ENCODE data around the gene SAA4. TPM values are rescaled to one million over a fixed set of nuclear protein-coding genes. Genes with fewer than 3 reads are reported as not detected.
"Not testable (repeated sequence)": the region's sequence is repeated elsewhere in the genome, so short reads cannot be mapped to it uniquely, and the experiment has no call there.

Gene SAA4
- total and polyA plus RNA-seq, 2 donors = 0.54 TPM; not detected in 1

GRCh38 chr11:18262681-18263350, 26.2 kb upstream of the SAA4 start:
- not testable (repeated sequence) for H3K4me3 ChIP-seq (ENCODE audit: low read depth, low read length); H3K4me1 ChIP-seq (ENCODE audit: insufficient read depth); H3K27ac ChIP-seq (ENCODE audit: low read depth); H3K36me3 ChIP-seq (ENCODE audit: insufficient read depth); DNase-seq (ENCODE audit: extremely low spot score)
- 58% methylated on average over 8 of the region's 8 CpGs for WGBS

DNA sequence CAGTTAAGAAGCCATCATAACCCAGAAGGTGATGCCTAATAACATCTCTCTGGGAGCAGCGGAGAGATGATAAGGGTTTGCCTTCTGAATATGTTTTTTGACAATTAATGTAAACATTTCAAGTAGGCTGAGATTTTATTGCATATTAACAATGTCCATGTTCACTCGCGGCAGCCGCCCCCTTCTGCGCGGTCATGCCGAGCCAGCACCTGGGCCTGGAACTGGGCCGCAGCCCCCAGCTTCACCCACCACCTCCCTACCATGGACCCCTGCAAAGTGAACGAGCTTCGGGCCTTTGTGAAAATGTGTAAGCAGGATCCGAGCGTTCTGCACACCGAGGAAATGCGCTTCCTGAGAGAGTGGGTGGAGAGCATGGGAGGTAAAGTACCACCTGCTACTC, 25.1 kb upstream of the SAA4 start:
- DNase-seq (ENCODE audit: extremely low spot score) = no peak
- 89% methylated on average over 14 of the region's 14 CpGs for WGBS

DNA sequence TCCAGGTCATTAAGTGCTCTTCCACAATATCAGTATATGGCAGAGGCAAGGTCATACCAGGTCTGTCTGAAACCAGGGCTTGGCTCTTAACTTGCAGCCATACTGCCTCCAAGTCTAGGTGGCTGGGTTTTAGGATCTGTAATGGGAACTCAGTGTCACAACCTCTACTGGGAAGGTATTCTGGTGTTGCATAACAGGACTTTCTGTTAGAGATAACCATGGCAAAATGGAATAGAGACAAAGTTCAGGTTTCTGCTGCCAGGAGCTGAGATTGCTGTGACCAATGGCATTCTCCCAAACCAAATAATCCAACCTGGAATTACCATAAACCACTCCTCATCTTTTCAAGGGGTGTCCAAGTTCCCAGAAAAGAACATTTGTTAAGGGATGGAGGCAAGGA, 22.7 kb upstream of the SAA4 start:
- H3K4me1 ChIP-seq (ENCODE audit: insufficient read depth) = no peaks in the 10 kb centered on the region
- H3K27ac ChIP-seq (ENCODE audit: low read depth) = no peak overlapping the region

More for the DNA sequence above, 25.1 kb upstream of the SAA4 start:
- H3K4me1 ChIP-seq (ENCODE audit: insufficient read depth) = no peaks in the 10 kb centered on the region
- H3K4me3 ChIP-seq (ENCODE audit: low read depth, low read length) = no peak overlapping the region
- no peaks in the 10 kb centered on the region for H3K36me3 ChIP-seq (ENCODE audit: insufficient read depth)
- no peak overlapping the region for H3K27ac ChIP-seq (ENCODE audit: low read depth)

GRCh38 chr11:18254781-18255361, 18.3 kb upstream of the SAA4 start:
- no peak for DNase-seq (ENCODE audit: extremely low spot score)
- no peaks in the 10 kb centered on the region for H3K36me3 ChIP-seq (ENCODE audit: insufficient read depth)
- H3K4me3 ChIP-seq (ENCODE audit: low read depth, low read length) = no peak overlapping the region
- H3K27ac ChIP-seq (ENCODE audit: low read depth) = no peak overlapping the region
- H3K4me1 ChIP-seq (ENCODE audit: insufficient read depth) = no peaks in the 10 kb centered on the region
- WGBS = 61% methylated on average over 2 of the region's 2 CpGs

More for the DNA sequence above, 22.7 kb upstream of the SAA4 start:
- DNase-seq (ENCODE audit: extremely low spot score) = no peak
- H3K4me3 ChIP-seq (ENCODE audit: low read depth, low read length) = no peak overlapping the region
- H3K36me3 ChIP-seq (ENCODE audit: insufficient read depth) = no peaks in the 10 kb centered on the region

GRCh38 chr11:18253778-18254338, 17.3 kb upstream of the SAA4 start:
- H3K36me3 ChIP-seq (ENCODE audit: insufficient read depth) = no peaks in the 10 kb centered on the region
- 81% methylated on average over 11 of the region's 11 CpGs for WGBS
- DNase-seq (ENCODE audit: extremely low spot score) = no peak
- no peaks in the 10 kb centered on the region for H3K4me1 ChIP-seq (ENCODE audit: insufficient read depth)
- no peak overlapping the region for H3K27ac ChIP-seq (ENCODE audit: low read depth)
- H3K4me3 ChIP-seq (ENCODE audit: low read depth, low read length) = no peak overlapping the region

DNA sequence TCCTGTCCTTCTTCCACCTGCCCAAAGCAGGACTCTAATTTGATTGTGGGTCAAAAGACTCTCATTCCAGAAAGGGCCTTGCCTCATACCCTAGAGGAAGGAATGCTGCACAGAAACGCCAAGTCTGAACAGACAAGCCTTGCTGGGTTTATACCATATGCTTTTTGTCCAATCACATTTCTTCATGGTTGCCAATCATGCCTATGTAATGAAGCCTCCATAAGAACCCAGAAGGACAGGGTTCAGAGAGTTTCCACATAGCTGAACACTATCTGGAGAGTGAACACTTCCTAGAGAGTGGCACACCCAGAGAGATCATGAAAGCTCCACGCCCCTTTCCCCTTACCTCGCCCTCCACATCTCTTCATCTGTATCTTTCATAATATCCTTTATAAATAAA, 16.6 kb upstream of the SAA4 start:
- H3K4me3 ChIP-seq (ENCODE audit: low read depth, low read length) = no peak overlapping the region
- H3K4me1 ChIP-seq (ENCODE audit: insufficient read depth) = no peaks in the 10 kb centered on the region
- no peaks in the 10 kb centered on the region for H3K36me3 ChIP-seq (ENCODE audit: insufficient read depth)
- DNase-seq (ENCODE audit: extremely low spot score) = no peak
- H3K27ac ChIP-seq (ENCODE audit: low read depth) = no peak overlapping the region
- WGBS = 77% methylated on average over 3 of the region's 3 CpGs

DNA sequence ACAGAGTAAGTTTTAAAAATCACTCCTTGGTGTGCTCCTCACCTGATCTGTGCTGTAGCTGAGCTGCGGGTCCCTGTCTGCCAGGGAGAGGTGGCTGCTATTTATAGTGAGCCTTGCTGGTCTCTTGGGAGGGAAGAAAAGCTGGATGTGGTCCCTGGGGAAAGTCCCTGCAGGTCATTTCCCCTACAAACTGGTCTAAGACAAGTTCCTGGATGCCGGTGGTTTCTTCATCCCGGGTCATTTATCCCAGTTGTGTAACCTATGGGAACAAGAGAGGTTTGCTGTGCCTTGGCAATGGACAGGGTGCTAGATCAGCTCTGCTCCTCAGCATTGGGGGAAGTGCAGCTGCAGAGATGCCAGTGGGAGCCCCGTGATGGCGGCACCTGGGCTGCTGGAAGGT, 12.0 kb upstream of the SAA4 start, which contains the start of gene SAA2:
Gene SAA2, minus strand, starts transcription at position 108 of the 400 bp plus-strand sequence. CDS start 657 bp downstream, outside the sequence.
- 74% methylated on average over 5 of the region's 5 CpGs for WGBS
- no peak for DNase-seq (ENCODE audit: extremely low spot score)
- Histone ChIP-seq H3K4me1 (ENCODE audit: insufficient read depth) (no peaks in the 10 kb centered on the region), H3K27ac (ENCODE audit: low read depth) (no peak within 1 kb of the TSS), H3K36me3 (ENCODE audit: insufficient read depth) (no peaks in the 10 kb centered on the region), H3K4me3 (ENCODE audit: low read depth, low read length) (no peak within 1 kb of the TSS)

- not testable (repeated sequence) for H3K4me3 ChIP-seq (ENCODE audit: low read depth, low read length); H3K27ac ChIP-seq (ENCODE audit: low read depth); H3K4me1 ChIP-seq (ENCODE audit: insufficient read depth); DNase-seq (ENCODE audit: extremely low spot score); H3K36me3 ChIP-seq (ENCODE audit: insufficient read depth)
- 56% methylated on average over 3 of the region's 6 CpGs for WGBS
Observed at GRCh38 chr11:18247191-18247581, 10.6 kb upstream of the SAA4 start.

- H3K36me3 ChIP-seq (ENCODE audit: insufficient read depth); H3K27ac ChIP-seq (ENCODE audit: low read depth); H3K4me1 ChIP-seq (ENCODE audit: insufficient read depth); DNase-seq (ENCODE audit: extremely low spot score); H3K4me3 ChIP-seq (ENCODE audit: low read depth, low read length): not testable (repeated sequence)
- 81% methylated on average over 11 of the region's 11 CpGs for WGBS
Observed at GRCh38 chr11:18246379-18247190, 10.0 kb upstream of the SAA4 start.

DNA sequence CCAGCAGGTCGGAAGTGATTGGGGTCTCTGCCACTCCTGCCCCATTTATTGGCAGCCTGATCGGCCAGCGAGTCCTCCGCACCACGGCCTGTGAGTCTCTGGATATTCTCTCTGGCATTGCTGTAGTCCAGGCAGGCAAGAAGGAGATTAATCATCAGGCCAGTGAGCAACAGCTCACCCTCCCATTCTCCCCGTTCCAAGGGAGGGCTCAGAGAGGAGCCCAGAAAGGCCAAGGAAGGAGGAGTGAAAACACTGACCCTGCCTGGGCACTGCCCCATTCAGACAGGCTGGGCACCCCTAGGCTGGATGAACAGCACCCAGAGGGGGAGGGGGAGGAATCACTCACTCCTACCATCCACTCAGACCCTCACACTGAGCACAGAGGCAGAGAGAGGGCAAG, 8.8 kb upstream of the SAA4 start:
- no peak overlapping the region for H3K4me3 ChIP-seq (ENCODE audit: low read depth, low read length)
- no peaks in the 10 kb centered on the region for H3K4me1 ChIP-seq (ENCODE audit: insufficient read depth)
- WGBS = 66% methylated on average over 6 of the region's 6 CpGs

GRCh38 chr11:18243783-18244362, 7.3 kb upstream of the SAA4 start:
- Histone ChIP-seq H3K4me3 (ENCODE audit: low read depth, low read length) (no peak overlapping the region), H3K4me1 (ENCODE audit: insufficient read depth) (no peaks in the 10 kb centered on the region), H3K27ac (ENCODE audit: low read depth) (no peak overlapping the region), H3K36me3 (ENCODE audit: insufficient read depth) (no peaks in the 10 kb centered on the region)
- no peak for DNase-seq (ENCODE audit: extremely low spot score)
- 2% methylated on average over 1 of the region's 1 CpG for WGBS

More for the DNA sequence above, 8.8 kb upstream of the SAA4 start:
- no peaks in the 10 kb centered on the region for H3K36me3 ChIP-seq (ENCODE audit: insufficient read depth)
- no peak overlapping the region for H3K27ac ChIP-seq (ENCODE audit: low read depth)
- DNase-seq (ENCODE audit: extremely low spot score) = no peak

DNA sequence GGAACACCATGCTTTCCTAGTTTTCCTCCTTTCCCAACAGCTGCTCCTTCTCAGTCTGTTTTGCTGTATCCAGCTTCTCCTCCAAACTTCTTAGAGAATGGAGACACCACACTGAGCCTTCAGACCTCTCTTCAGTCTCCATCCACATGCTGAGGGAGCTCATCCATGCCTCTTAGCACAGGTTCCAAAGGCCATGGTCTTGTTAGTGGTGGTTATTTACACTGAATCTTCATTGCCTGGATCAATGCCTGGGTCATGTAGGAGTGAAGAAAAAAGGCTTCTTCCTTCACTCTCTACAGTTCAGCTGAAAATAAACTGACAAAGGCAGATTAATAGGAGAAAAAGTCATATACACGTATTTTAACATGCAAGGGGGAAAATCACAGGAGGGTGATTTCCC, 3.1 kb upstream of the SAA4 start:
- DNase-seq (ENCODE audit: extremely low spot score) = no peak
- H3K4me1 ChIP-seq (ENCODE audit: insufficient read depth) = no peaks in the 10 kb centered on the region
- H3K4me3 ChIP-seq (ENCODE audit: low read depth, low read length) = no peak overlapping the region
- 78% methylated on average over 1 of the region's 1 CpG for WGBS
- no peaks in the 10 kb centered on the region for H3K36me3 ChIP-seq (ENCODE audit: insufficient read depth)
- H3K27ac ChIP-seq (ENCODE audit: low read depth) = no peak overlapping the region

Measured in urinary bladder (tissue), 4 donors.